Skin of body (tissue), 2 donors: ENCODE measurements around the gene UNC5C. TPM values are rescaled to one million over a fixed set of nuclear protein-coding genes. Genes with fewer than 3 reads are reported as not detected.

Source experiments
- DNase-seq: peaks from one replicate; lab custom pipeline; 2025; lab: John Stamatoyannopoulos, UW
- total RNA-seq: library from RNA; depleted of rRNA; stranded (reverse); fragments of >200 nt; gene quantifications from one replicate; pipeline ENCODE4 v1.2.3, GENCODE V29; 2014

The UNC5C gene
- total RNA-seq, 1 donor from 2014 or later: 1.1 TPM

DNA sequence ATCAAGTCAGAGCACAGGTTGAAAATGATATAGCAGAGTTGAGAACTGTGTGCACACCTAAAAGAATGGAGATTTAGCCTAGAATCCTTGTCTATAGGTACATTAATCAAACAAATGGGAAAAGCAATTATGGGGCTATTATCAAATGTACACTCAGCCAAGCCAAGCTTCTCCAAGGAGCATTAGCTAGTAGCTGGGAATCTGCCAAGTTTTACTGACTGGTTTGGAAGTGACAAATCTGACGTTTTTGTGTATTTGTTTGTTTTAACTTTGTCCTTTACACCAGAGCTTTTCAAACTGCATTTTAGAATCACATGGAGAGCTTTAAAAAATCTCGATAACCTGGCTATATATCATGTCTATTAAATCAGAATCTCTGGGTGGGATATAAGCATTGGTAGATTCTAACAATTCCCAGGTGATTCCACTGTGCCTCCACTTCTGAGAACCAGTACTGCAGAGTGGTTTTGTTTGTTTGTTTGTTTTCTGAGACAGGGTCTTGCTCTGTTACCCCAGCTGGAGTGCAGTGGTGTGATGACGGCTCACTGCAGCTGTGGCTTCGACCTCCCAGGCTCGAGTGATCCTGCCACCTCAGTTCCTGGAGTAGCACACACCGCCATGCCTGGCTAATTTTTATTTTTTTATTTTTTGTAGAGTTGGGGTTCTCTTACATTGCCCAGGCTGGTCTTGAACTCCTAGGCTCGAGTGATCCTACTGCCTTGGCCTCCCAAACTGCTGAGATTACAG, 279.8 kb downstream of the UNC5C start:
- no peak for DNase-seq

DNA sequence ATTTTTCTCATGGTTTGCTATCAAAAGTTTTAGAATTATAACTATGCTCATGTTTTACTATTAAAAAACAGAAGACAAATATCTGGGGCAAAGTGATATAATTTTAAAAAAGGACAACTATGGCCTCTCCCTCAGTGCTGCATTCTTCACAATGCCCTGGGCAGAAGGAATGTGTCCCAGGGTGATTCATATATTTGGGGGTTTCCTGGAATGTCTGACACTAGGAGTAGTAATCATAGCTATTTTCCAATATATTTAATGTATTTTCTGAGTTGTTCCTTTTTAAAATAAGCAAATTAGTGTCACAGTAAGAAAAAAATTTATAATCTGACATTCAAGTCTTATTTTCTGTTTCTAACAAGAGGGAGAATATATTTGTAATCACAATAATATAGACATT, 281.7 kb downstream of the UNC5C start:
- no peak for DNase-seq

DNA sequence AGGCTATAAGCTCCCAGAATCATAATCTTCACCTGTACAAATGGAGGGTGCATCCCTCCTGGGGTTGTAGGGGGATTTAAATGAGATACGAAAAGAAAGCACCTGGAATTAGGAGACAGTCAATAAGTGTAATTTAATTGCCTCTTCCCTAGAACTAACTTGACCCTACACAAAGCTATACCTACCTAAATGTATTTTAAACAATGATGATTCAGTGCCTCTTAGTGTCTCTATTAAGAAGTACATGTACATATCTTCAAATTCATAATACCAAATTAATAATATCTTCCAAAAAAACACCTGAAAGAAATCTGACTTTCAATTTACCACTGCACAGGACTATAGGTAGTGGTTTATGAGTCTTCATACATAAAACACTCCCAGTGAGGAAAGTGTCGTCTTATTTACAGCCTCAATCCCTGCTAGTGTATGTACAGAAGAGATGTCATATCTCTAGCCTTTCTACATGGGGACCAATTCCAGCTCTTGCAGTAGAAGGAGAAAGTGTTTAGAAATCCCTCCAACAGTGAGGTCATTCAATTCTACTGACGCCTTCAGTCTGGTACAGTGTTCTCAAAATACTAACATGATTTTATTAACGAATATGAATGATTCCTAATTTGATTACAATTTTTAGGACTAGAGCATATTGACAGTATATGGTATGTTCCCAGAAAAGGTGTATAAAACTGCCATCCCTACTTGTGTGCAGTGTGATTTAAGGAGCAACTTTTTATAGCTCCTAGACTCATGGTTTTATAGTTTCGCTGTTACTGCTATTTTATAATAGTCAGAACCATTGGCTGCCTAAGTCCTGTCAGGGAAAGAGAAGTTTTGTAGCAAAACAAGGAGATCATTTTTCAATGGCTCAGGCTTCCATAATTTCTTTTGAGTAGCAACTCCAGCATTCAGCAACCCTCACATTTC, 282.7 kb downstream of the UNC5C start:
- DNase-seq: no peak

DNA sequence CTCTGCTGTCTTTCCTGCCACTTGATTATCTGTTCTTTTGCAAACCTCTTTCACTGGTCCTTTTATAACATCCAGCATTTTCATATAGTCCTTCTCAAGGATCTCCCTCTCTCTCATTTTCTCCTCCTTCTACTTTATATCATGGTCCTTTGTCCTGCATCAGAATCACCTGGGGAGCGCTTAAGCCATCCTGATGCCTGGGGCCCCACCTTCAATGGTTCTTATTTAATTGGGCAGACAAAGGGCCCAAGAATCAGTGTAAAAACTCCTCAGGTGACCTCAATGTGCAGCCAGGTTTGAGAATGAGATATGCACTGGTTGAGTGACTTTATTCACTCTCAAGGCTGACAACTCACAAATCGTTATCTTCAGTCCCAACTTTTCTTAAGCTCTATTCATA, 283.9 kb downstream of the UNC5C start:
- no peak for DNase-seq

DNA sequence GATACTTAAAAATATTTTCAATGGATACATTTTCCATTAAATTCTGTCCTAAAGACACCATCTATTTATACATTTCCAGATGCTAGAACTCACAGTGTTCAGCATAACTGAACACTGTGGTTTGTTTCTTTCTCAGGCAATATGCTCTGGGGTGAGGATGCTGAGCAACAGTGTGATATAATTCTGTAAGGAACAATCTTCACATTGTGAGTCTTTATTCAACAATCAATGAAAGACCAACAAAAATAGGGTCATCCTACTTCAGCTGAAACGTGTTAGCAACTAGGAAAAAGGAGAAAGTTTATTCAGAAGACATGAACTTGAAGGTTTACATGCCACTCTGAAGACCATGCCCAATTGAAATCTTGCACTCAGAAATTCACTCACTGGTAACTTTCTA, 284.8 kb downstream of the UNC5C start:
- no peak for DNase-seq

DNA sequence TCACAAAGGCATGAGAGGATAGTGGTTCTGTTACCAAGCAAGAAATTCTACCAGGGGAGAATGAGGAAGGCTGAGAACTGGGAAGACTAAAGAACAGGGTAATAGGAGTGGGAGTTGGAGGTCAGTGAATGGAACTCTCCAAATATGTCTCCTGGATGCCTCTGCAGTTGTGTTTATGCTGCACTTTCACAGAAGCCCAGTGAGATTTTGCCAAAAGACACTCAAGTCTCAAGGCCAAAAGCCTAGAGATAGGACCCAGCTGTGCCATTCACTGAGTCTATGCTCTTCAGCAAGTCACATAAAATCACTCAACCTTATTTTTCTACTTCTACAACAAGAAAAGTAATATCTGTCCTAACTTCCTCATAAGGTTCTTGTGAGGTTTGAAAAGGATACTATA, 285.4 kb downstream of the UNC5C start:
- DNase-seq: no peak

DNA sequence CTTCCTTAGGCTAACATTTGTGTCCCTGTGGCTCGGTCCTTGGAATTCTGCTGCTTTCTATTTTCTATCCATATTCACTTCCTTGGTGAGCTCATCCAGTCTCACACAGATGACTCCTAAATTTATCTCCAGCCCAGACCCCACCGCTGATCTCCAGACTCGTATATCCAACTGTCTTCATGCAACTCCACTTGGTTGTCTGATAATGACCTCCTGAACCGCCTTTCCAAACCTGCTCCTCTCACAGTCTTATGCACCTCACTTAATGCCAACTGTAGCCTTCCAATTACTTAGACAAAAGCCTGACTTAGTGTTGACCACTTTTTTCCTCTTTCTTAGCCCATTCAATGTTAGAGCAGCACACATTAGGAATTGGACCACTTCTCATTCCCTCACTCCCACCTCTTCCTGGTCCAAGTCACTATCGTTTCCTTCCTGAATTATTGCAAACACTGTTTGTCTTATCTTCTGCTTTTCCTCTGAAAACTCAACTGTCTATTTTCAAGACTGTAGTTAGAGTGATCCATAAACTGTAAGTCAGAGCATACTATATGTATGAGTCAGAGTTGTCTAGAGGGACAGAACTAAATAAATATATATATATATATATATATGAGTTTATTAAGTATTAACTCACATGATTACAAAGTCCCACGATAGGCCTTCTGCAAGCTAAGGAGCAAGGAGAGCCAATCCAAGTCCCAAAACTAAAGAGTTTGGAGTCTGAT, 292.5 kb downstream of the UNC5C start:
- no peak for DNase-seq

DNA sequence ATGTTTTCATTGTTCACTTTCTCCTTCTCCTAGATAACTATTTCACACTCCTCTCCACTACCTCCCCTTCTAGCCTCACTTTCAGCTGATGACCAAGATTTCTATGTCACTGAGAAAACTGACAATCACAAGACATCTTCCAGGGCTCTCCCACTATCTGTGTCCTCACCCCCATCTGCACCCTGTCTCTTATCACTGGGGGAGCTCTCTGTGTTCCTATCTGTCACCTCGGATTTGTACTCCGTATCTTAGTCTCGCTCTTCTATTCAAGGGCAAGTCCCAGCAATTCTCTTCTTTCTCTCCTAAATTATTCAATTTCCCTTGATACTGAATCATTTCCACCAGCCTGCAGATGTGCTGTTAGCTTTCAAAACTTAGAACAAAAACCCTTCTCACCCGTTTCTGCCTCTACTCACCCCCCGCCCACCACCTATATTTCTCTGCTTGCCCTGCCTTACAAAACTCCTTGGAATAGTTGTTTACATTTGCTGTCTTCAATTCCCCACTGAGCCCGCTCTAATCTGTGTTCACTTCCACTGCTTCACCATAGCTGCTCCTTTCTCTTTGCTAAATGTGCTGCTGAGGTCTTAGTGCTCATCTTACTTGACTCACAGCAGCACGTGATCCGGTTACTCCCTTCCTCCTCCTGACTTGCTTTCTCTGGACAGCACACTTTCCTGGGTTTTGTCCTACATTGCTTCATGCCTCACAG, 293.2 kb downstream of the UNC5C start:
- DNase-seq: no peak

DNA sequence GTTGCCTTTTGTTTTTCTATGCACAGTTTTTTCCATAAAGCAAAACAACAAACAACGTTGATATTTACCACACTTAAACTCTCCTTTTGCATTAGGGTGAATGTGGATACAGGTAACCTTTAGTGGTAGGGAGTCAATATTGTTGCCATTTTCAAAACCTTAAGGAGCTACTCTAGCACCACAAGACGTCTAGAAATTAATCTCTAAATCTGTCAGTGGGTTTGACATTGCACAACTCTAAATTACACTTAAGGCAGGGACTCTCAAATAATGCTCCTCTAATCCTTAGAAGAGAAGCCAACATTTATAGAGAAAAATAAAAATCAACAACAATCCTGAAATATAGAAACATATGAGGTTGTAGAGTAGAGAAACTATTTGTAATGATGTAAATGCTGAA, 297.2 kb downstream of the UNC5C start:
- no peak for DNase-seq

DNA sequence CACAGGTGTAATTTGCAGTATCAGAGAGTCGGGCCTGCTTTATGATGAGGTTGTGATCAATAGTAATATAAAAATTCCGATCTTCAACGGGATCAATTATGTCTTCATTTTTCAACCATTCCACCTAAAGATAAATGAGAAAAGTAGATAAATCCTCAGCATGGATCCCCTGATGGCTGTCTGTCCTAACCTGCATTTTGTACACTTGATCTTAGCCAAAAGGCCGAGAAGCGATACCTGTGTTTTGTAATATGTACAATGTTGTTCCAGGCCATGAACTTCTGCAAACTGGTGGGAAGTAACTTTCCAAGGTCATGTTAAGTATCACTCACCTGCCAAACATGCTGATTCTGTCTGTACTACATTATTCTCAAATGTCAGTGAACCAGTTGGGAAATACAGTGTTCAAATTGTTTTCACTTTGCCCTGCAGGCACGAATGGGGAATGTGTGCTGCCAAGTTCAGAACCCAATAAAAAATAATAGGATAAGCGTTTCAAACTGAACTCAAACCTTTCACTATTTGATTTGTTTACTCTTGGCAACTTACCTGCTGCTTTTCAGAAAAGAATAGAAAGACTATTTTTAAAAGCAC, 298.1 kb downstream of the UNC5C start:
- DNase-seq: no peak

DNA sequence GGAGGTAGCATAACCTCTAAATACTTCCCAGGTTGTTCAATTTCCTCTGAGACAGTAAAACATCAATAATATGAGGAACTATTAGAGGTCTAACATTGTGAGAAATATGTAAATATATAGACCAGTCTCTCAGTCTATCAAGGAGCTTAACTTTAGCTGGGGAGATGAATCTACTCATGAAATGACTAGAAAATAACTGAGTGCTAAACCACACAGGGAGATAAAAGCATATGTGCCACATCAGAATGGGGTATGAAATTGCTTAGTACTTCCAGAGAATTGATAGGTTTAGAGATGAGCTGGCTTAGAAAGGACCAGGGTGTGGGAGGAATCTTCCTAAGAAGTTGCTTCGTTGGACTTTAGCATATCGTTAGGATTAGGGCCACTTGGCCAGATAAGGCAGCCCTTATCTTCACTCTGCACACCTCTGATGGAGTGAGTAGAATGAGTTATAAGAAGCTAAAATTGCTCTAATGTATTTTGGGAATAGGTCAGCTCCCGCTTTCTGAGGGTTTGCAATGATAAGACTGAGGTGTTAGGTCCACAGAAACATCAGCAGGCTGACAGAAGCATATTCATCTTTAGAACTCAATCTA, 299.2 kb downstream of the UNC5C start:
- DNase-seq: no peak

DNA sequence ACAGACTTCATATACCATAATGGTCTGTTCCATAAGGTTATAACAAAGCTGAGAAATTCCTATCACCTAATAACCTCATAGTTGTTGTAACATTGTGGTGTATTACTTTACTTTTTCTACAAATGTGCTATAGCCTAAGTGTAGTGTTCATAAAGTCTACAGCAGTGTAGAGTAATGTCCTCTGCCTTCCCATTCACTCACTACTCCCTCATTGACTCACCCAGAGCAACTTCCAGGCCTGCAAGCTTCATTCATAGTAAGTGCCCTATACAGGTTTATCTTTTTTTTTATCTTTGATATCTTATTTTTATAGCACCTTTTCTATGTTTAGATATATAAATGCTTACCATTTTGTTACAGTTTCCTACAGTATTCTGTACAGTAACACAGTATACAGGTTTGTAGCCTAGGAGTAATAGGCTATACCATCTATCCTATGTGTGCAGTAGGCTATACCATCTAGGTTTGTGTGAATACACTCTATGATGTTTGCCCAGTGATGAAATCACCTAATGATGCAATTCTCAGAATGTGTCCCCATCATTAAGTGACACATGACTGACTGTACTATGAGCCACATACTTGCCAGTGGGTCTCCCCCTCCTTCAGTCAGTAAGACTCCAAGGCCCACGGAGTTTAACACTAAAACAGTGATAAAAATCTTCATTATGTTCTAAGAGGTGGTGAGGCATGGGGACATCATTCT, 299.9 kb downstream of the UNC5C start:
- DNase-seq: no peak

DNA sequence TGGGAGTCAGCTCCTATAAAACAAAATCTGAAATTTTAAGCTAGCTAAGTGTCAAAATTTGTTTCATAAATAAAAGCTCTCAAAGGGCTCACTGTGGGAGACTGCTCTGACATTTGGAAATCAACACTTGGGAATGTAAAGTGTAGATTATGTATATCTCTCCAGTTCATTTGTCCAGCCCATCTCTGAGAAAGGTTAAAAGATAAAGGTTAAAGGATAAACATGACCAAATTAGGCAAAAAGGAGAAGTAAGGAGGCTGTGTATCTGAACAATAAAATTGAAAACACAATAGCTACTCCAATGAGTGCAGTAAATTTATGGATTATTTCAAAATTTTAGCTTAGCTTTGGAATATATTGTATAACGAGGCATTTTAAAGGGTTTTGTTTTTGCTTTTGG, 304.9 kb downstream of the UNC5C start:
- DNase-seq: no peak

DNA sequence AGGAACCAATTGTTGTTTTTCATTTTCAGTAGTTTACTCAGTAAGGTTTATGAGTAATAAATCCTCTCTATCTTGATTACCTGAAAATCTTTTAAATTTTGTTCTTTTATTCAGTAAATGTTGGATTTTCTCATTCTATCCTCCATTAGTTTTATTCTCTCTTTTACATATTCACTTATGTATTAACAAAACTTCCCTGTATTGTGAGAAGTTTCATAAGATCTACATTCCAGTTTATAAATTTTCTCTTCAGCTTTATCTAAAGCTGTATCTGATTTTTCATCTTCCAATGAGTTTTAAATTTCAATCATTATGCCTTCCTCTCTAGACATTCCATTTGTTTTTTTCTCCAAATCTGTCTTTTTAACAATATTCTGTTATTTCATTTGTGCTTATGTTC, 310.2 kb downstream of the UNC5C start:
- DNase-seq: no peak

DNA sequence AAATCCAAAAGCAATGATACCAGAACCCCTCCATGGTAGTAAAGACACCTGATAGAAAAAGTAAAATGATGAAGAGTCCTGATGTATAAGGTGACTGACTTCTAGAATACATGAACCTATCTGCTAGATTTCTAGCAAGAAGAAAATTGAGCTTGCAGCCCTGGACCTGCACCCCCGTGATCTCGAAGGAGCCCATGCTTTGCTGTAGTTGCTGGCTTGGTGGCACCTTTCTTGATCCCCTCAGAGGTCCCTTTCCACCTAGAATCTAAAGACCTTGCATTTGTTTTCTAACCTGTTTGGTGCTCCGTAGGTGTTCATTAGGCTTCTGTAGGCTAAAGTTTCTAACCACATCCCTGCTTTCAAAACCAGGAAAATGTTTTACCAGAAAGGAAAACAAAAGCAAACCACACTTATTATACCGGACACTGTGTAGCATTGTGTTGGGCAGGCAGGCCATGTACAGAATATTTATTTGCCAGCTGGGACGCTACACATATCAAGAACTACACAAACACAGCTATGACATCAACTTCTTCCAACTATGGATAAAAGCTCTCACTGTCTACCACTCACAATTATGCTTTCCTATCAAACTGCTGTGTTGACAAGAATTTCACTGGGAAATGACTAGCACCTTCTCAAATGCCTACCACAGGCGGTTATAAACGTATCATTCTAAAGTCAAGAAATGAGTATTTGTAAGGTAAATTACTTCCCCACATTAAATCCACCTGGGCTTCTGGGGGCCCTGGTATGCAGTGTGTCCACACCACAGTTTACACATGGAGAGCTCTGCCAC, 316.2 kb downstream of the UNC5C start:
- DNase-seq: no peak

DNA sequence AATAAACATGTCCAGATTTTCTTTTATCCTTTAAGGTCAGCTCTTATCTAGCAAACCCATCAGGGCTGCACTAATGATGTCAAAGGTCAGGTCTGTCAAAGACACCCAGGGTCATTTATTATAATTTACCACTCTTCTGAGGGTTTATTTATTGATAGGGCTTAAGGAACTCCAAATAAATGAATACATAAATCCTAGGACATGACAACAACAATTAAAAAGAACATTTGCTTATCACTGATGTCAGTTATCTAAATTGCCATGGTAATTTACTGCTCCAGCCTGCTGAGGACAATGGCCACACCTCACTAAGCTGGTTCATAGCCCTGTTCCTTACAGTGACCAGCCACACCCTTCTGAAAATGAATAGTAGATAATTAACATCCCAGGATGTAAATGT, 317.1 kb downstream of the UNC5C start:
- DNase-seq: no peak

DNA sequence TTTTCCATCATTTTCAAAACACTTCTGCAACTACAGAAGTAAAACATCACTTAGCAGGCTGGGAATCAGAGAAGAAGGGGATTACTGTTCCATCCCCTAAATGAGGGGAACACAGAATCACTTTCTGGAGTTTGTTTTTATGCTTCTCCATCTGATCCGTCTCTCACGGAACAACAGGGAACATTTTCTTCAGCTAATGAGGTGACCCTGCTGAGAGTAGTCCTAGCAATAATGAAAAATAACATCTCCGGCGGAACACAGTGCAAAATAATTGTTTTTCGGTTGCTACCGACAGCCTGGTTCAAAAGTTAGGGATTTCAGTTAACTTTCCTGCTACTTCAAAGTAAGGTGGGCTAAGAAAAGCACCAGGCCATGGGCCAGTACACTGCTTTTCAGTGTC, 322.9 kb downstream of the UNC5C start:
- no peak for DNase-seq

DNA sequence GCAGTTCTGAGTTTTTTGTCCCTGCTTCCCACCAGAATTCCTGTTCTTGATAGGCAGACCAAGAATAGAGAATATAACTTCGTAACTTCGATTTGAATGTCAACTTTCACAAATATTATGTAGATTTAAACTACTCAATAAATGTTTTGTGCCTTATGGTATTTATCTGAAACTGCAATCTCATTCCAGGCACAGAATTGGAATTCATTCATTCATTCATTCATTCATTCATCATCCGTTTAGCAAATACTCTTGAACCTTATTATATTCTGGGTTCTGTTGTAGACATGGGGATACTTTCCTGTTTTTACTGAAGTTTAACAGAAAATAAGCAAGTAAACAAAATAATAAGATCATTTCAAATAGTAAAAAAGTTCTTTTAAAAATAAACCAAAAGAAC, 324.4 kb downstream of the UNC5C start:
- DNase-seq: no peak
